H9 (cell line): ENCODE results near the gene ARMC2. TPM values are rescaled to one million over a fixed set of nuclear protein-coding genes. Genes with fewer than 3 reads are reported as not detected.

Source experiments
- DNase-seq: peaks from one replicate; pipeline ENCODE4 v3.0.0-alpha.2; 2017
- H2AFZ ChIP-seq: one replicate; pipeline ENCODE4 v1.6.1; 2013; ENCODE audit warnings: mild to moderate bottlenecking, low read length, control low read depth, moderate library complexity
- H2AK5ac ChIP-seq: 2 replicates; pipeline ENCODE4 v1.6.1; 2013; ENCODE audit warnings: low read length, control low read depth, mixed read lengths; ENCODE audit not compliant: insufficient read length
- H2BK120ac ChIP-seq: one replicate; pipeline ENCODE4 v1.6.1; 2013; ENCODE audit warnings: low read depth, mild to moderate bottlenecking, low read length, control low read depth, inconsistent platforms; ENCODE audit not compliant: poor library complexity, severe bottlenecking
- H2BK12ac ChIP-seq: 2 replicates; pipeline ENCODE4 v1.6.1; 2013; ENCODE audit warnings: low read length, control low read depth, mixed read lengths, low read depth; ENCODE audit not compliant: insufficient read length
- H2BK15ac ChIP-seq: 2 replicates; pipeline ENCODE4 v1.6.1; 2013; ENCODE audit warnings: low read depth, low read length, control low read depth
- H2BK20ac ChIP-seq: one replicate; pipeline ENCODE4 v1.6.1; 2013; ENCODE audit warnings: low read depth, mild to moderate bottlenecking, low read length, control low read depth, inconsistent platforms; ENCODE audit not compliant: poor library complexity, severe bottlenecking
- H2BK5ac ChIP-seq: 2 replicates; pipeline ENCODE4 v1.6.1; 2013; ENCODE audit warnings: low read length, control low read depth, mixed read lengths; ENCODE audit not compliant: insufficient read length
- H3K14ac ChIP-seq: 2 replicates; pipeline ENCODE4 v1.6.1; 2013; ENCODE audit warnings: low read length, control low read depth; ENCODE audit not compliant: insufficient read depth
- H3K18ac ChIP-seq: 2 replicates; pipeline ENCODE4 v1.6.1; 2013; ENCODE audit warnings: low read depth, mild to moderate bottlenecking, mixed read lengths, low read length, control low read depth; ENCODE audit not compliant: insufficient read length
- H3K23ac ChIP-seq: 2 replicates; pipeline ENCODE4 v1.6.1; 2013; ENCODE audit warnings: low read length, control low read depth, mixed read lengths, low read depth; ENCODE audit not compliant: insufficient read length
- H3K23me2 ChIP-seq: 2 replicates; pipeline ENCODE4 v1.6.1; 2013; ENCODE audit warnings: low read depth, mild to moderate bottlenecking, mixed read lengths, low read length, control low read depth; ENCODE audit not compliant: insufficient read length, poor library complexity, severe bottlenecking
- H3K27ac ChIP-seq: 2 replicates; pipeline ENCODE4 v1.5.1; 2013; ENCODE audit warnings: low read length, control low read depth, mixed read lengths, low read depth; ENCODE audit not compliant: insufficient read length
- H3K27me3 ChIP-seq: 2 replicates; pipeline ENCODE4 v1.6.1; 2013; ENCODE audit warnings: low read length, control low read depth, inconsistent platforms; ENCODE audit not compliant: insufficient read depth
- H3K4ac ChIP-seq: 2 replicates; pipeline ENCODE4 v1.6.1; 2013; ENCODE audit warnings: low read depth, mild to moderate bottlenecking, control low read depth, inconsistent platforms, low read length, moderate library complexity
- H3K4me1 ChIP-seq: 2 replicates; pipeline ENCODE4 v1.6.1; 2013; ENCODE audit warnings: low read length, control low read depth, inconsistent platforms; ENCODE audit not compliant: insufficient read depth
- H3K4me2 ChIP-seq: 2 replicates; pipeline ENCODE4 v1.6.1; 2013; ENCODE audit warnings: low read length, control low read depth, mixed read lengths; ENCODE audit not compliant: insufficient read length, insufficient read depth
- H3K56ac ChIP-seq: 2 replicates; pipeline ENCODE4 v1.6.1; 2013; ENCODE audit warnings: low read depth, mild to moderate bottlenecking, mixed read lengths, low read length, control low read depth; ENCODE audit not compliant: insufficient read length
- H3K79me1 ChIP-seq: 2 replicates; pipeline ENCODE4 v1.6.1; 2013; ENCODE audit warnings: low read depth, mild to moderate bottlenecking, moderate library complexity, low read length, control low read depth, inconsistent platforms; ENCODE audit not compliant: insufficient read depth, poor library complexity, severe bottlenecking
- H3K79me2 ChIP-seq: 2 replicates; pipeline ENCODE4 v1.6.1; 2013; ENCODE audit warnings: low read length, control low read depth, inconsistent platforms; ENCODE audit not compliant: insufficient read depth
- H3K9ac ChIP-seq: 2 replicates; pipeline ENCODE4 v1.6.1; 2013; ENCODE audit warnings: low read length, control low read depth, mixed read lengths; ENCODE audit not compliant: insufficient read length; ENCODE audit errors: extremely low read depth
- H3K9me3 ChIP-seq: one replicate; pipeline ENCODE4 v1.6.1; 2013; ENCODE audit warnings: low read depth, low read length, inconsistent platforms; ENCODE audit not compliant: control insufficient read depth
- H3T11ph ChIP-seq: one replicate; pipeline ENCODE4 v1.6.1; 2013; ENCODE audit warnings: mild to moderate bottlenecking, low read length, control low read depth, inconsistent platforms
- H4K20me1 ChIP-seq: one replicate; pipeline ENCODE4 v1.6.1; 2013; ENCODE audit not compliant: control insufficient read depth, insufficient read length, insufficient read depth
- H4K5ac ChIP-seq: 2 replicates; pipeline ENCODE4 v1.6.1; 2013; ENCODE audit warnings: low read depth, mild to moderate bottlenecking, mixed read lengths, low read length, control low read depth; ENCODE audit not compliant: insufficient read length
- H4K8ac ChIP-seq: replicated peaks from 2 replicates; pipeline ENCODE4 v1.6.1; 2013; ENCODE audit warnings: low read length, control low read depth, mixed read lengths, low read depth; ENCODE audit not compliant: insufficient read length
- H4K91ac ChIP-seq: 2 replicates; pipeline ENCODE4 v1.6.1; 2013; ENCODE audit warnings: low read depth, mild to moderate bottlenecking, moderate library complexity, mixed read lengths, low read length, control low read depth; ENCODE audit not compliant: insufficient read length
- H3K27ac Mint-ChIP-seq, 3 experiments: 2 replicates in 2 of 3; 3 replicates in 1 of 3; pipeline ENCODE4 v1.8.0; 2020 to 2021; ENCODE audit warnings: mixed read lengths in 3 of 3, mild to moderate bottlenecking in 1 of 3, moderate library complexity in 1 of 3
- H3K27me3 Mint-ChIP-seq: 2 replicates; pipeline ENCODE4 v1.8.0; 2021; ENCODE audit warnings: low read depth, mild to moderate bottlenecking, moderate library complexity, mixed read lengths
- H3K36me3 Mint-ChIP-seq, 3 experiments: 2 replicates in 2 of 3; 3 replicates in 1 of 3; pipeline ENCODE4 v1.8.0; 2020 to 2021; ENCODE audit warnings: low read depth in 3 of 3, mixed read lengths in 3 of 3; ENCODE audit not compliant: insufficient read depth in 1 of 3
- H3K4me1 Mint-ChIP-seq, 2 experiments: 2 replicates each; pipeline ENCODE4 v1.8.0; 2020; ENCODE audit warnings: mixed read lengths in 2 of 2
- H3K4me3 Mint-ChIP-seq, 2 experiments: 2 replicates in 1 of 2; 3 replicates in 1 of 2; pipeline ENCODE4 v1.8.0; 2020 to 2021; ENCODE audit warnings: mild to moderate bottlenecking in 2 of 2, mixed read lengths in 2 of 2, moderate library complexity in 1 of 2
- H3K9me3 Mint-ChIP-seq, 2 experiments: 2 replicates in 1 of 2; 3 replicates in 1 of 2; pipeline ENCODE4 v1.8.0; 2020; ENCODE audit warnings: mild to moderate bottlenecking in 2 of 2, mixed read lengths in 2 of 2, moderate library complexity in 1 of 2
- CTCF ChIP-seq: fragments of 200-600 bp; sonication (generic); conservative IDR thresholded peaks from 3 replicates; pipeline ENCODE4 v1.8.0; 2021; ENCODE audit warnings: antibody characterized with exemption, mild to moderate bottlenecking
- WGBS: extraction: QIAGEN DNeasy Blood & Tissue Kit; methylation state at CpG from one replicate; pipeline ENCODE4 v1.1.7; 2013; ENCODE audit warnings: missing lambda C conversion rate, low lambda C conversion rate, mixed read lengths; ENCODE audit not compliant: insufficient read length; ENCODE audit errors: extremely low coverage; 5-methylcytosine and 5-hydroxymethylcytosine counted together
- total RNA-seq: library from RNA; stranded (reverse); gene quantifications from 2 replicates; pipeline ENCODE4 v1.2.1, GENCODE V29; 2021

Gene ARMC2
- total RNA-seq, 1 experiment from 2014 or later = 2.8 TPM

GRCh38 chr6:108988765-108989164, 140.5 kb downstream of the ARMC2 start:
- H3K79me2 ChIP-seq = no peaks in the 10 kb centered on the region
- H2AK5ac ChIP-seq = no peak overlapping the region
- H2AFZ ChIP-seq = no peak overlapping the region
- no peaks in the 10 kb centered on the region for H3K27me3 ChIP-seq
- H3K18ac ChIP-seq = no peak overlapping the region
- no peak overlapping the region for H4K5ac ChIP-seq
- H3K23me2 ChIP-seq = no peaks in the 10 kb centered on the region
- H3T11ph ChIP-seq = no peak overlapping the region
- WGBS = no CpG with 5 or more reads among the region's 5 CpGs
- H2BK120ac ChIP-seq = no peak overlapping the region
- no peaks in the 10 kb centered on the region for H3K4me1 ChIP-seq
- H3K56ac ChIP-seq = no peak overlapping the region
- no peak overlapping the region for H3K27ac ChIP-seq
- no peak overlapping the region for H2BK12ac ChIP-seq
- no peak overlapping the region for H3K4me2 ChIP-seq
- no peak for TF ChIP-seq CTCF
- no peaks in the 10 kb centered on the region for H3K9me3 ChIP-seq
- peaks cover 2 to 48% (median 26%) of the 10 kb centered on the region in 3 experiments; a peak in 5 of 7 replicates for H3K36me3 Mint-ChIP-seq
- H4K8ac ChIP-seq = no peak overlapping the region
- no peaks in the 10 kb centered on the region for H3K4me1 Mint-ChIP-seq
- no peak overlapping the region for H2BK5ac ChIP-seq
- H3K27me3 Mint-ChIP-seq = no peaks in the 10 kb centered on the region
- no peaks in the 10 kb centered on the region for H4K20me1 ChIP-seq
- no peak overlapping the region for H3K14ac ChIP-seq
- H3K9ac ChIP-seq = no peak overlapping the region
- no peak overlapping the region for H4K91ac ChIP-seq
- no peak overlapping the region for H2BK15ac ChIP-seq
- no peaks in the 10 kb centered on the region for H3K79me1 ChIP-seq
- no peak overlapping the region for H3K23ac ChIP-seq
- no peak overlapping the region for H3K27ac Mint-ChIP-seq
- H2BK20ac ChIP-seq = no peak overlapping the region
- DNase-seq = no peak
- H3K9me3 Mint-ChIP-seq = no peaks in the 10 kb centered on the region
- H3K4me3 Mint-ChIP-seq = no peak overlapping the region
- H3K4ac ChIP-seq = no peak overlapping the region
